Endothelial cell of umbilical vein (primary cell): ENCODE results near the gene TPP1.

Experiments
- JUN ChIP-seq: IDR thresholded peaks from 2 replicates; pipeline ENCODE4 v1.6.1; 2011; ENCODE audit warnings: borderline replicate concordance, low read depth; ENCODE audit not compliant: insufficient read length, insufficient read depth
- POLR2A ChIP-seq: IDR thresholded peaks from 2 replicates; pipeline ENCODE4 v1.6.1; 2012; ENCODE audit warnings: low read depth, mild to moderate bottlenecking, control low read depth, low read length
- POLR2AphosphoS5 ChIP-seq: IDR thresholded peaks from 2 replicates; pipeline ENCODE4 v1.6.1; 2012; ENCODE audit warnings: low read depth, mild to moderate bottlenecking, control low read depth, low read length, moderate library complexity; ENCODE audit not compliant: insufficient read depth
- TF ChIP-seq, protein P1 (sequence below), 2 donors: IDR thresholded peaks; 1 replicate in 1 of 2; 2 replicates in 1 of 2; pipeline ENCODE4 v1.5.1; 2011; ENCODE audit warnings: low read length in 2 of 2, mild to moderate bottlenecking in 2 of 2, moderate library complexity in 2 of 2, control low read depth in 1 of 2, inconsistent platforms in 1 of 2, low read depth in 1 of 2; ENCODE audit not compliant: insufficient read depth in 1 of 2; ENCODE audit errors: extremely low read depth in 1 of 2

DNA sequence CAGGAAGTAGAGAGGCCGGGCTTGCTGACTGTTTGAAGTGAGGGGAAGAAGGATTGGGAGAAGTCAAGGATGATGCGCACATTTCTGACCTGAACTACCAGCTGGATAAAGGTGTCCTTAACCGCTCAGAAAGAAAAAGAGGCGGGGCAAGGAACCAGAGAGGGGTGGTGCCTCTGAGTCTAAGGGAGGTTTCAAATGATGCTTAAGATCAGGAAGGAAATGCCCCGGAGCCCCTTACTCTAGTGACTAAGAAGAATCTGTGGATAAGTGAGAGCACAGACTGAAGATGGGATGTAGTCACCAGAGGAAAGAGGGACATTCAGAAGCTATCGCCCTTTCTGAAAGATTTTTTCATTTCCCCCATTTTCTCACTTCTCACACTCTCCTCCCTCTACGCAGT is 23.7 kb upstream of the TPP1 start:
- TF ChIP-seq, protein P1, sequence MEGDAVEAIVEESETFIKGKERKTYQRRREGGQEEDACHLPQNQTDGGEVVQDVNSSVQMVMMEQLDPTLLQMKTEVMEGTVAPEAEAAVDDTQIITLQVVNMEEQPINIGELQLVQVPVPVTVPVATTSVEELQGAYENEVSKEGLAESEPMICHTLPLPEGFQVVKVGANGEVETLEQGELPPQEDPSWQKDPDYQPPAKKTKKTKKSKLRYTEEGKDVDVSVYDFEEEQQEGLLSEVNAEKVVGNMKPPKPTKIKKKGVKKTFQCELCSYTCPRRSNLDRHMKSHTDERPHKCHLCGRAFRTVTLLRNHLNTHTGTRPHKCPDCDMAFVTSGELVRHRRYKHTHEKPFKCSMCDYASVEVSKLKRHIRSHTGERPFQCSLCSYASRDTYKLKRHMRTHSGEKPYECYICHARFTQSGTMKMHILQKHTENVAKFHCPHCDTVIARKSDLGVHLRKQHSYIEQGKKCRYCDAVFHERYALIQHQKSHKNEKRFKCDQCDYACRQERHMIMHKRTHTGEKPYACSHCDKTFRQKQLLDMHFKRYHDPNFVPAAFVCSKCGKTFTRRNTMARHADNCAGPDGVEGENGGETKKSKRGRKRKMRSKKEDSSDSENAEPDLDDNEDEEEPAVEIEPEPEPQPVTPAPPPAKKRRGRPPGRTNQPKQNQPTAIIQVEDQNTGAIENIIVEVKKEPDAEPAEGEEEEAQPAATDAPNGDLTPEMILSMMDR (IDR thresholded peaks at IDR 0.05; ENCODE audit: extremely low read depth in 1 of 2, insufficient read depth in 1 of 2, low read depth in 1 of 2, low read length in 2 of 2) = no peak
- TF ChIP-seq POLR2A (no peak), JUN (no peak), POLR2AphosphoS5 (no peak)
